Measurements from ENCODE around the gene ARMC6. TPM values are rescaled to one million over a fixed set of nuclear protein-coding genes. Genes with fewer than 3 reads are reported as not detected.

The ARMC6 gene
- total and polyA plus RNA-seq, 2 experiments from 2014 or later: 40.9 to 112 TPM

DNA sequence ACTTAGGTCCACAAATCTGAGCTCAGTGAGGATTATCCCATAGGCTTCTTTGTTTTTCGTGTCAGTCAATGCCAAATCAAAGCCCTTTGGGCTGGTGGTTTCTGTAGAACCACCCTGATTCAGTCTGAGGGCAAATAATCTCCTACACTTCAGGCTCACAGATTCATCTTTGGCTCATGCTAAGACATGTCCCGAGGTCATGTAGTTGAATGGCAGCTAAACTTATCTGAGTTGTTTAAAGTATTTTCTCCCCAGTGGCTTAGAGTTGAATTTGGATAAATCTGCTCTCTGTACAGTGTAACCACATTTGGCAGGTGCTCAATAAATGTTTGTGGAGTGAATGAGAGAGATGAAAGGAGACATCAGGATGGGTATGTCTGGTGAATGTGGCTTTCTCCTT is 17.3 kb downstream of the ARMC6 start:
- H3K27ac Mint-ChIP-seq: no peak overlapping the region
- no peaks in the 10 kb centered on the region for H3K4me1 ChIP-seq (ENCODE audit: insufficient read depth)
- no peaks in the 10 kb centered on the region for H3K79me2 ChIP-seq (replicated peaks; ENCODE audit: insufficient read depth)
- H2AFZ ChIP-seq: no peak overlapping the region
- no peak overlapping the region for H3K27ac ChIP-seq (ENCODE audit: low read depth)
- TF ChIP-seq NANOG (IDR thresholded peaks at IDR 0.05; ENCODE audit: borderline replicate concordance) (no peak), ZNF331 (CRISPR knock-in tag; IDR thresholded peaks at IDR 0.05; ENCODE audit: low read depth) (no peak), ZNF114 (CRISPR knock-in tag; IDR thresholded peaks at IDR 0.05) (no peak), EZH2phosphoT487 (IDR thresholded peaks at IDR 0.05; ENCODE audit: unreplicated experiment) (no peak), STAT1 (IDR thresholded peaks at IDR 0.05; ENCODE audit: unreplicated experiment) (no peak), EZH2 (IDR thresholded peaks at IDR 0.05; ENCODE audit: low read depth, unreplicated experiment) (no peak), CREB1 (CRISPR knock-in tag; IDR thresholded peaks at IDR 0.05; ENCODE audit: low read depth) (no peak), JUNB (IDR thresholded peaks at IDR 0.05; ENCODE audit: unreplicated experiment) (no peak), POLR2AphosphoS5 (IDR thresholded peaks at IDR 0.05; ENCODE audit: low read depth) (no peak)
- TF ChIP-seq, protein P1, sequence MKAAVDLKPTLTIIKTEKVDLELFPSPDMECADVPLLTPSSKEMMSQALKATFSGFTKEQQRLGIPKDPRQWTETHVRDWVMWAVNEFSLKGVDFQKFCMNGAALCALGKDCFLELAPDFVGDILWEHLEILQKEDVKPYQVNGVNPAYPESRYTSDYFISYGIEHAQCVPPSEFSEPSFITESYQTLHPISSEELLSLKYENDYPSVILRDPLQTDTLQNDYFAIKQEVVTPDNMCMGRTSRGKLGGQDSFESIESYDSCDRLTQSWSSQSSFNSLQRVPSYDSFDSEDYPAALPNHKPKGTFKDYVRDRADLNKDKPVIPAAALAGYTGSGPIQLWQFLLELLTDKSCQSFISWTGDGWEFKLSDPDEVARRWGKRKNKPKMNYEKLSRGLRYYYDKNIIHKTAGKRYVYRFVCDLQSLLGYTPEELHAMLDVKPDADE (IDR thresholded peaks at IDR 0.05): no peak
- H3K4me2 ChIP-seq: no peak overlapping the region
- ATAC-seq: no peak
- H3K36me3 Mint-ChIP-seq (ENCODE audit: low read depth): peaks cover 72% of the 10 kb centered on the region
- no peaks in the 10 kb centered on the region for H3K9me3 Mint-ChIP-seq
- H3K4me1 Mint-ChIP-seq: no peaks in the 10 kb centered on the region
- H3K9me2 ChIP-seq (ENCODE audit: insufficient read depth): no peaks in the 10 kb centered on the region
- H3K27me3 Mint-ChIP-seq (ENCODE audit: insufficient read depth, low read depth, poor library complexity): peaks cover 3% of the 10 kb centered on the region
- no peak for DNase-seq (ENCODE audit: low spot score)
- H3K27me3 ChIP-seq (ENCODE audit: insufficient read depth): no peaks in the 10 kb centered on the region
- no peak overlapping the region for H3K4me3 ChIP-seq
- no peak overlapping the region for H3K4me3 Mint-ChIP-seq
- peaks cover 16% of the 10 kb centered on the region for H4K20me1 ChIP-seq (replicated peaks; ENCODE audit: insufficient read depth)
- H3F3A ChIP-seq (replicated peaks; ENCODE audit: low read depth): peaks cover 7% of the 10 kb centered on the region; the same call in 1 of the 2 replicates
- peaks cover 11% of the 10 kb centered on the region; the same call in 1 of the 2 replicates for H3K36me3 ChIP-seq (ENCODE audit: insufficient read depth)

- H3K27ac ChIP-seq (ENCODE audit: low read depth): no peak overlapping the region
- peaks cover 71% of the 10 kb centered on the region for H3K36me3 Mint-ChIP-seq (ENCODE audit: low read depth)
- H3K4me3 Mint-ChIP-seq: no peak overlapping the region
Measured at GRCh38 chr19:19051478-19052213, 18.2 kb downstream of the ARMC6 start.

More at GRCh38 chr19:19051478-19052213, 18.2 kb downstream of the ARMC6 start:
- no peak overlapping the region for H3K4me2 ChIP-seq
- peaks cover 11% of the 10 kb centered on the region; the same call in 1 of the 2 replicates for H3K36me3 ChIP-seq (ENCODE audit: insufficient read depth)
- no peak overlapping the region for H3K4me3 ChIP-seq
- H3K27me3 Mint-ChIP-seq (ENCODE audit: insufficient read depth, low read depth, poor library complexity): peaks cover 3% of the 10 kb centered on the region
- no peaks in the 10 kb centered on the region for H3K79me2 ChIP-seq (replicated peaks; ENCODE audit: insufficient read depth)
- no peak overlapping the region for H3K27ac Mint-ChIP-seq
- no peaks in the 10 kb centered on the region for H3K9me2 ChIP-seq (ENCODE audit: insufficient read depth)
- DNase-seq (ENCODE audit: low spot score) (peak; percentile 11), ATAC-seq (peak; percentile 45)
- no peaks in the 10 kb centered on the region for H3K27me3 ChIP-seq (ENCODE audit: insufficient read depth)
- peaks cover 7% of the 10 kb centered on the region; the same call in 1 of the 2 replicates for H3F3A ChIP-seq (replicated peaks; ENCODE audit: low read depth)
- H3K9me3 Mint-ChIP-seq: no peaks in the 10 kb centered on the region
- H3K4me1 ChIP-seq (ENCODE audit: insufficient read depth): no peaks in the 10 kb centered on the region
- H4K20me1 ChIP-seq (replicated peaks; ENCODE audit: insufficient read depth): peaks cover 16% of the 10 kb centered on the region
- no peaks in the 10 kb centered on the region for H3K4me1 Mint-ChIP-seq
- TF ChIP-seq CTCF (conservative IDR thresholded peaks at IDR 0.05; ENCODE audit: low read depth in 2 of 2): peak in 1 of 2 experiments; percentile 25; a peak in 2 of 4 replicates
- TF ChIP-seq, protein P2, sequence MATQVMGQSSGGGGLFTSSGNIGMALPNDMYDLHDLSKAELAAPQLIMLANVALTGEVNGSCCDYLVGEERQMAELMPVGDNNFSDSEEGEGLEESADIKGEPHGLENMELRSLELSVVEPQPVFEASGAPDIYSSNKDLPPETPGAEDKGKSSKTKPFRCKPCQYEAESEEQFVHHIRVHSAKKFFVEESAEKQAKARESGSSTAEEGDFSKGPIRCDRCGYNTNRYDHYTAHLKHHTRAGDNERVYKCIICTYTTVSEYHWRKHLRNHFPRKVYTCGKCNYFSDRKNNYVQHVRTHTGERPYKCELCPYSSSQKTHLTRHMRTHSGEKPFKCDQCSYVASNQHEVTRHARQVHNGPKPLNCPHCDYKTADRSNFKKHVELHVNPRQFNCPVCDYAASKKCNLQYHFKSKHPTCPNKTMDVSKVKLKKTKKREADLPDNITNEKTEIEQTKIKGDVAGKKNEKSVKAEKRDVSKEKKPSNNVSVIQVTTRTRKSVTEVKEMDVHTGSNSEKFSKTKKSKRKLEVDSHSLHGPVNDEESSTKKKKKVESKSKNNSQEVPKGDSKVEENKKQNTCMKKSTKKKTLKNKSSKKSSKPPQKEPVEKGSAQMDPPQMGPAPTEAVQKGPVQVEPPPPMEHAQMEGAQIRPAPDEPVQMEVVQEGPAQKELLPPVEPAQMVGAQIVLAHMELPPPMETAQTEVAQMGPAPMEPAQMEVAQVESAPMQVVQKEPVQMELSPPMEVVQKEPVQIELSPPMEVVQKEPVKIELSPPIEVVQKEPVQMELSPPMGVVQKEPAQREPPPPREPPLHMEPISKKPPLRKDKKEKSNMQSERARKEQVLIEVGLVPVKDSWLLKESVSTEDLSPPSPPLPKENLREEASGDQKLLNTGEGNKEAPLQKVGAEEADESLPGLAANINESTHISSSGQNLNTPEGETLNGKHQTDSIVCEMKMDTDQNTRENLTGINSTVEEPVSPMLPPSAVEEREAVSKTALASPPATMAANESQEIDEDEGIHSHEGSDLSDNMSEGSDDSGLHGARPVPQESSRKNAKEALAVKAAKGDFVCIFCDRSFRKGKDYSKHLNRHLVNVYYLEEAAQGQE (IDR thresholded peaks at IDR 0.05; ENCODE audit: unreplicated experiment): no peak
- no peak overlapping the region for H2AFZ ChIP-seq
